A549 (cell line): Measurements from ENCODE around the gene ZNF83. TPM values are rescaled to one million over a fixed set of nuclear protein-coding genes. Genes with fewer than 3 reads are reported as not detected.

Source experiments
- ATAC-seq, 2 experiments: fragments of 200-7000 bp in 1 of 2; fragments of >200 bp in 1 of 2; cut with Nextera tagmentation in 1 of 2; cut with Tn5 transposase in 1 of 2; 3 replicates each; pipeline versions ENCODE4 v1.8.0 to v1.9.1; 2018 to 2020; ENCODE audit warnings: mild to moderate bottlenecking in 1 of 2, moderate library complexity in 1 of 2
- CTCF ChIA-PET: fragments of 300-600 bp; sonication (Branson Sonifier 250); formaldehyde crosslinking; extraction: SDS; loops from one replicate; lab custom pipeline; 2021; ENCODE audit warnings: antibody characterized with exemption, inconsistent platforms; lab: Yijun Ruan, JAX
- POLR2A ChIA-PET: fragments of 350-600 bp; formaldehyde crosslinking; extraction: SDS; loops from one replicate; lab custom pipeline; 2021; ENCODE audit warnings: antibody characterized with exemption, inconsistent platforms; lab: Yijun Ruan, JAX
- DNase-seq, 2 experiments: peaks; one replicate each; pipeline versions ENCODE4 v3.0.0 to v3.0.0-alpha.2; 2011 to 2016; ENCODE audit warnings: low read depth in 1 of 2, low spot score in 1 of 2
- FAIRE-seq: peaks from 2 replicates; lab custom pipeline; 2011; peaks lifted over from hg19 to GRCh38; lab: Jason Lieb, UNC
- H3K27ac ChIP-seq, 2 experiments: fragments of >200 bp; sonication (Bioruptor Twin); formaldehyde crosslinking; 3 replicates each; pipeline ENCODE4 v1.5.1; 2016 to 2017
- H3K4me1 ChIP-seq: fragments of >200 bp; sonication (Bioruptor Twin); formaldehyde crosslinking; 3 replicates; pipeline ENCODE4 v1.6.1; 2016
- H3K4me2 ChIP-seq: fragments of >200 bp; sonication (Bioruptor Twin); formaldehyde crosslinking; 3 replicates; pipeline ENCODE4 v1.6.1; 2016
- H3K4me3 ChIP-seq: fragments of >200 bp; sonication (Bioruptor Twin); formaldehyde crosslinking; 3 replicates; pipeline ENCODE4 v1.5.1; 2016
- H3K9me3 ChIP-seq: fragments of >200 bp; sonication (Bioruptor Twin); formaldehyde crosslinking; 3 replicates; pipeline ENCODE4 v1.6.1; 2016
- ATOH8 ChIP-seq: fragments of 250-450 bp; sonication (Bioruptor Pico); IDR thresholded peaks from 2 replicates; pipeline ENCODE4 v1.5.0; 2020; ENCODE audit warnings: low read depth, mild to moderate bottlenecking, moderate library complexity
- BCL3 ChIP-seq: fragments of >200 bp; sonication (Bioruptor Twin); formaldehyde crosslinking; IDR thresholded peaks from 3 replicates; pipeline ENCODE4 v1.6.1; 2016
- CBX2 ChIP-seq: fragments of 200-600 bp; sonication (generic); IDR thresholded peaks from 2 replicates; pipeline ENCODE4 v1.6.1; 2016; ENCODE audit warnings: low read depth, mild to moderate bottlenecking, borderline replicate concordance
- CHD2 ChIP-seq: fragments of 150-350 bp; IDR thresholded peaks from 2 replicates; pipeline ENCODE4 v1.6.1; 2014; ENCODE audit warnings: low read length; ENCODE audit not compliant: partially characterized antibody
- EHMT2 ChIP-seq: fragments of 200-600 bp; sonication (generic); IDR thresholded peaks from 2 replicates; pipeline ENCODE4 v1.6.1; 2016; ENCODE audit warnings: antibody characterized with exemption, low read depth, mild to moderate bottlenecking, moderate library complexity
- ELK1 ChIP-seq: fragments of 150-350 bp; IDR thresholded peaks from 2 replicates; pipeline ENCODE4 v1.6.1; 2014; ENCODE audit warnings: low read depth, mild to moderate bottlenecking, low read length
- ESRRA ChIP-seq: fragments of 150-350 bp; IDR thresholded peaks from 2 replicates; pipeline ENCODE4 v1.6.1; 2014; ENCODE audit warnings: mild to moderate bottlenecking, low read length, borderline replicate concordance
- FOSL2 ChIP-seq, 2 experiments: fragments of 450-650 bp in 1 of 2; fragments of >200 bp in 1 of 2; sonication (Bioruptor Twin) in 1 of 2; formaldehyde crosslinking; IDR thresholded peaks; 2 replicates each; pipeline versions ENCODE4 v1.5.0 to v1.6.1; 2016 to 2020; ENCODE audit warnings: mild to moderate bottlenecking in 1 of 2, moderate library complexity in 1 of 2
- HDAC2 ChIP-seq: fragments of 200-600 bp; sonication (generic); IDR thresholded peaks from 2 replicates; pipeline ENCODE4 v1.6.1; 2016
- HES2 ChIP-seq: fragments of >200 bp; sonication (Bioruptor Twin); formaldehyde crosslinking; IDR thresholded peaks from 2 replicates; pipeline ENCODE4 v1.6.1; 2016
- HMGXB4 ChIP-seq: fragments of 250-450 bp; sonication (Bioruptor Pico); IDR thresholded peaks from 2 replicates; pipeline ENCODE4 v1.5.0; 2021; ENCODE audit warnings: mild to moderate bottlenecking, moderate library complexity, borderline replicate concordance
- HOXB13 ChIP-seq: fragments of 250-450 bp; sonication (Bioruptor Pico); IDR thresholded peaks from 2 replicates; pipeline ENCODE4 v1.5.0; 2020; ENCODE audit warnings: low read depth, mild to moderate bottlenecking, moderate library complexity
- JUNB ChIP-seq: fragments of >200 bp; sonication (Bioruptor Twin); formaldehyde crosslinking; IDR thresholded peaks from 2 replicates; pipeline ENCODE4 v1.6.1; 2016
- KDM5A ChIP-seq: fragments of 200-600 bp; sonication (generic); IDR thresholded peaks from 2 replicates; pipeline ENCODE4 v1.6.1; 2016; ENCODE audit warnings: antibody characterized with exemption, mild to moderate bottlenecking
- MYC ChIP-seq: IDR thresholded peaks from 2 replicates; pipeline ENCODE4 v1.6.1; 2012; ENCODE audit warnings: mild to moderate bottlenecking, inconsistent platforms, low read length, improper control_type of control experiment, borderline replicate concordance
- NPAS2 ChIP-seq: fragments of 250-450 bp; sonication (Bioruptor Pico); IDR thresholded peaks from 2 replicates; pipeline ENCODE4 v1.8.0; 2022; ENCODE audit warnings: mild to moderate bottlenecking, moderate library complexity, borderline replicate concordance
- NR3C1 ChIP-seq: fragments of >200 bp; sonication (Bioruptor Twin); formaldehyde crosslinking; IDR thresholded peaks from 3 replicates; pipeline ENCODE4 v1.6.1; 2017
- POLR2A ChIP-seq: IDR thresholded peaks from 2 replicates; pipeline ENCODE4 v1.6.1; 2012; ENCODE audit warnings: mild to moderate bottlenecking, low read length
- POLR2AphosphoS2 ChIP-seq: conservative IDR thresholded peaks from 2 replicates; pipeline ENCODE4 v1.6.1; 2012; ENCODE audit warnings: low read length, improper control_type of control experiment, inconsistent platforms
- RCOR1 ChIP-seq: fragments of 150-350 bp; IDR thresholded peaks from 2 replicates; pipeline ENCODE4 v1.6.1; 2014; ENCODE audit warnings: antibody characterized with exemption, low read length, low read depth
- RNF2 ChIP-seq: fragments of 200-600 bp; sonication (generic); IDR thresholded peaks from 2 replicates; pipeline ENCODE4 v1.6.1; 2016; ENCODE audit warnings: low read depth, mild to moderate bottlenecking, antibody characterized with exemption, moderate library complexity, borderline replicate concordance
- SMC3 ChIP-seq: fragments of >200 bp; sonication (Bioruptor Twin); formaldehyde crosslinking; IDR thresholded peaks from 3 replicates; pipeline ENCODE4 v1.6.1; 2018; ENCODE audit warnings: inconsistent platforms
- USF2 ChIP-seq: fragments of 450-650 bp; IDR thresholded peaks from 2 replicates; pipeline ENCODE4 v1.6.1; 2014; ENCODE audit warnings: antibody characterized with exemption
- ZC3H11A ChIP-seq: fragments of 450-650 bp; IDR thresholded peaks from 2 replicates; pipeline ENCODE4 v1.6.1; 2014; ENCODE audit warnings: antibody characterized with exemption, mild to moderate bottlenecking
- ZSCAN20 ChIP-seq: fragments of 250-450 bp; sonication (Bioruptor Pico); IDR thresholded peaks from 2 replicates; pipeline ENCODE4 v1.8.0; 2022; ENCODE audit warnings: mild to moderate bottlenecking, moderate library complexity
- WGBS: methylation state at CpG from one replicate; pipeline ENCODE4 v1.1.6; 2017; ENCODE audit errors: missing lambda C conversion rate; 5-methylcytosine and 5-hydroxymethylcytosine counted together
- polyA plus RNA-seq, 4 experiments: library from polyadenylated mRNA; depleted of rRNA in 3 of 4; stranded (reverse); fragments of >200 nt; fragmentation: RNase III in 1 of 4; extraction: RNeasy Plus Mini Kit Qiagen cat#74134 plus additional on column Dnase treatment in 1 of 4; gene quantifications; 2 replicates in 3 of 4; 3 replicates in 1 of 4; pipeline ENCODE4 v1.2.3, GENCODE V29; 2011 to 2017

ZNF83 gene
- polyA plus RNA-seq, 2 of the 4 experiments (the other 2 are of a cell fraction), result 0.03 to 0.39 TPM

GRCh38 chr19:52648336-52649016, 10.3 kb upstream of the ZNF83 start:
- Histone ChIP-seq H3K4me1 (no peaks in the 10 kb centered on the region), H3K4me2 (no peak overlapping the region), H3K9me3 (peaks cover 59% of the 10 kb centered on the region), H3K4me3 (no peak overlapping the region), H3K27ac (no peak overlapping the region)
- POLR2A ChIA-PET, result no interaction called here
- FAIRE-seq (no peak), DNase-seq (no peak), ATAC-seq (no peak)
- TF ChIP-seq CHD2 (no peak), POLR2A (no peak), EHMT2 (no peak), ELK1 (no peak), HMGXB4 (CRISPR knock-in tag) (no peak), RCOR1 (no peak), NPAS2 (CRISPR knock-in tag) (no peak), USF2 (no peak), FOSL2 (IDR thresholded peaks at IDR 0.05) (no peak), FOSL2 (CRISPR knock-in tag; IDR thresholded peaks at IDR 0.05) (no peak), SMC3 (no peak), BCL3 (no peak), POLR2AphosphoS2 (no peak), NR3C1 (no peak)
- TF ChIP-seq, all 56 proteins: peak for 0
- WGBS, result 11% methylated on average over 4 of the region's 4 CpGs
- CTCF ChIA-PET, result no interaction called here

GRCh38 chr19:52646571-52647217, 8.5 kb upstream of the ZNF83 start:
- no peak for ATAC-seq
- no peak overlapping the region for H3K4me2 ChIP-seq
- peaks cover 73% of the 10 kb centered on the region for H3K9me3 ChIP-seq
- peak in 1 of 2 experiments; percentile 26 for DNase-seq
- ChIA-PET CTCF (no interaction called here), POLR2A (interaction anchor here (0.6 kb wide), 1 partner anchor 221 kb away, joined by 9 read pairs; no protein-coding TSS in a partner anchor)
- H3K4me3 ChIP-seq, result no peak overlapping the region
- no peak overlapping the region for H3K27ac ChIP-seq
- FAIRE-seq, result no peak
- WGBS, result 0% methylated on average over 1 of the region's 1 CpG
- TF ChIP-seq MYC, result no peak
- no peak for TF ChIP-seq ATOH8 (CRISPR knock-in tag)
- TF ChIP-seq RCOR1, result no peak
- TF ChIP-seq JUNB, result no peak
- no peak for TF ChIP-seq ESRRA
- no peak for TF ChIP-seq HDAC2
- TF ChIP-seq KDM5A, result no peak
- TF ChIP-seq ZSCAN20, result no peak
- no peak for TF ChIP-seq ZC3H11A
- no peak for TF ChIP-seq HES2
- TF ChIP-seq NR3C1, result no peak
- TF ChIP-seq HOXB13 (CRISPR knock-in tag), result no peak
- TF ChIP-seq CBX2, result no peak
- no peak for TF ChIP-seq RNF2
- TF ChIP-seq FOSL2 (IDR thresholded peaks at IDR 0.05), result no peak
- no peak for TF ChIP-seq FOSL2 (CRISPR knock-in tag; IDR thresholded peaks at IDR 0.05)
- TF ChIP-seq, all 56 proteins: peak for 0
- no peaks in the 10 kb centered on the region for H3K4me1 ChIP-seq
